ENCODE measurements around the gene BRINP1. TPM values are rescaled to one million over a fixed set of nuclear protein-coding genes. Genes with fewer than 3 reads are reported as not detected.

BRINP1 gene
- total RNA-seq, 4 donors from 2014 or later, result not detected

- TF ChIP-seq EP300 (IDR thresholded peaks at IDR 0.05) (no peak), POLR2AphosphoS5 (IDR thresholded peaks at IDR 0.05) (no peak), POLR2A (IDR thresholded peaks at IDR 0.05) (no peak)
- TF ChIP-seq, protein P1, sequence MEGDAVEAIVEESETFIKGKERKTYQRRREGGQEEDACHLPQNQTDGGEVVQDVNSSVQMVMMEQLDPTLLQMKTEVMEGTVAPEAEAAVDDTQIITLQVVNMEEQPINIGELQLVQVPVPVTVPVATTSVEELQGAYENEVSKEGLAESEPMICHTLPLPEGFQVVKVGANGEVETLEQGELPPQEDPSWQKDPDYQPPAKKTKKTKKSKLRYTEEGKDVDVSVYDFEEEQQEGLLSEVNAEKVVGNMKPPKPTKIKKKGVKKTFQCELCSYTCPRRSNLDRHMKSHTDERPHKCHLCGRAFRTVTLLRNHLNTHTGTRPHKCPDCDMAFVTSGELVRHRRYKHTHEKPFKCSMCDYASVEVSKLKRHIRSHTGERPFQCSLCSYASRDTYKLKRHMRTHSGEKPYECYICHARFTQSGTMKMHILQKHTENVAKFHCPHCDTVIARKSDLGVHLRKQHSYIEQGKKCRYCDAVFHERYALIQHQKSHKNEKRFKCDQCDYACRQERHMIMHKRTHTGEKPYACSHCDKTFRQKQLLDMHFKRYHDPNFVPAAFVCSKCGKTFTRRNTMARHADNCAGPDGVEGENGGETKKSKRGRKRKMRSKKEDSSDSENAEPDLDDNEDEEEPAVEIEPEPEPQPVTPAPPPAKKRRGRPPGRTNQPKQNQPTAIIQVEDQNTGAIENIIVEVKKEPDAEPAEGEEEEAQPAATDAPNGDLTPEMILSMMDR (IDR thresholded peaks at IDR 0.05), result no peak
- Histone ChIP-seq H3K27me3 (no peaks in the 10 kb centered on the region), H3K27ac (no peak overlapping the region), H3K9me3 (peaks cover 3% of the 10 kb centered on the region), H3K4me3 (no peak overlapping the region), H3K36me3 (no peaks in the 10 kb centered on the region), H3K4me1 (no peaks in the 10 kb centered on the region)
- no peak for DNase-seq (ENCODE audit: low spot score in 2 of 2)
- WGBS, result 75% methylated on average over 2 of the region's 2 CpGs
Measured at GRCh38 chr9:119159386-119159785, 209.8 kb downstream of the BRINP1 start.

DNA sequence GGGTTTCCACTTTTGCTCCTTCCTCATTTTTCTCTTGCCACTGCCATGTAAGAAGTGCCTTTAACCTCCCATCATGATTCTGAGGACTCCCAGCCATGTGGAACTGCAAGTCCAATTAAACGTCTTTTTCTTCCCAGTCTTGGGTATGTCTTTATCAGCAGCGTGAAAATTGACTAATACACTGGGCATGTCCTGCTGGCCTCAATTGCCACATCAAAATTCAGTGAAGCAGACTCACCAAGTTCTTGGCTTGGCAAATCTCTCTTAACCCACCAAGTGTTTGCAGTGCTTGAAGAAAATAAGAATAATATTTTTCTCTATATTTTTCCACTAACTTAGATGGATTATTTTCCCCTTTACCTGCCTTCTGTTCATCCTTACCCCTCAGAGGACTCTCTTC lies 212.0 kb downstream of the BRINP1 start:
- H3K4me1 ChIP-seq, result no peaks in the 10 kb centered on the region
- TF ChIP-seq POLR2A (IDR thresholded peaks at IDR 0.05) (no peak), EP300 (IDR thresholded peaks at IDR 0.05) (no peak), POLR2AphosphoS5 (IDR thresholded peaks at IDR 0.05) (no peak)
- TF ChIP-seq, protein P1 (IDR thresholded peaks at IDR 0.05), result no peak
- WGBS, result 75% methylated on average over 2 of the region's 2 CpGs
- no peaks in the 10 kb centered on the region for H3K9me3 ChIP-seq
- no peak overlapping the region for H3K4me3 ChIP-seq
- H3K27me3 ChIP-seq, result no peaks in the 10 kb centered on the region
- H3K27ac ChIP-seq, result no peak overlapping the region
- no peaks in the 10 kb centered on the region for H3K36me3 ChIP-seq
- DNase-seq (ENCODE audit: low spot score in 2 of 2), result no peak

GRCh38 chr9:119156354-119156753 lies 212.9 kb downstream of the BRINP1 start:
- DNase-seq (ENCODE audit: low spot score in 2 of 2), result no peak
- 90% methylated on average over 3 of the region's 3 CpGs for WGBS
- Histone ChIP-seq H3K9me3 (no peaks in the 10 kb centered on the region), H3K36me3 (no peaks in the 10 kb centered on the region), H3K27me3 (no peaks in the 10 kb centered on the region), H3K27ac (no peak overlapping the region), H3K4me3 (no peak overlapping the region), H3K4me1 (no peaks in the 10 kb centered on the region)
- TF ChIP-seq, protein P1 (IDR thresholded peaks at IDR 0.05), result no peak
- TF ChIP-seq POLR2AphosphoS5 (IDR thresholded peaks at IDR 0.05), result no peak
- no peak for TF ChIP-seq EP300 (IDR thresholded peaks at IDR 0.05)
- TF ChIP-seq POLR2A (IDR thresholded peaks at IDR 0.05), result no peak

GRCh38 chr9:119154527-119154926 lies 214.7 kb downstream of the BRINP1 start:
- no peak overlapping the region for H3K4me3 ChIP-seq
- no peak overlapping the region for H3K27ac ChIP-seq
- TF ChIP-seq, protein P1 (IDR thresholded peaks at IDR 0.05), result no peak
- no peaks in the 10 kb centered on the region for H3K9me3 ChIP-seq
- DNase-seq (ENCODE audit: low spot score in 2 of 2), result no peak
- no peaks in the 10 kb centered on the region for H3K4me1 ChIP-seq
- no peaks in the 10 kb centered on the region for H3K36me3 ChIP-seq
- H3K27me3 ChIP-seq, result no peaks in the 10 kb centered on the region
- 84% methylated on average over 2 of the region's 2 CpGs for WGBS

- no peak overlapping the region for H3K27ac ChIP-seq
- TF ChIP-seq, protein P1 (IDR thresholded peaks at IDR 0.05), result no peak
- no peak for TF ChIP-seq EP300 (IDR thresholded peaks at IDR 0.05)
- TF ChIP-seq POLR2AphosphoS5 (IDR thresholded peaks at IDR 0.05), result no peak
- TF ChIP-seq POLR2A (IDR thresholded peaks at IDR 0.05), result no peak
- no peaks in the 10 kb centered on the region for H3K36me3 ChIP-seq
- no peak for DNase-seq (ENCODE audit: low spot score in 2 of 2)
- WGBS, result 67% methylated on average over 2 of the region's 2 CpGs
- H3K4me1 ChIP-seq, result no peaks in the 10 kb centered on the region
- no peaks in the 10 kb centered on the region for H3K27me3 ChIP-seq
- H3K4me3 ChIP-seq, result no peak overlapping the region
- no peaks in the 10 kb centered on the region for H3K9me3 ChIP-seq
Measured at GRCh38 chr9:119153402-119153801, 215.8 kb downstream of the BRINP1 start.

Data from suprapubic skin (tissue), 4 donors.